ENCODE measurements around the gene PALLD. TPM values are rescaled to one million over a fixed set of nuclear protein-coding genes. Genes with fewer than 3 reads are reported as not detected.

The PALLD gene
- total RNA-seq, 4 donors from 2014 or later: 1,903 to 3,507 (median 2,130) TPM

DNA sequence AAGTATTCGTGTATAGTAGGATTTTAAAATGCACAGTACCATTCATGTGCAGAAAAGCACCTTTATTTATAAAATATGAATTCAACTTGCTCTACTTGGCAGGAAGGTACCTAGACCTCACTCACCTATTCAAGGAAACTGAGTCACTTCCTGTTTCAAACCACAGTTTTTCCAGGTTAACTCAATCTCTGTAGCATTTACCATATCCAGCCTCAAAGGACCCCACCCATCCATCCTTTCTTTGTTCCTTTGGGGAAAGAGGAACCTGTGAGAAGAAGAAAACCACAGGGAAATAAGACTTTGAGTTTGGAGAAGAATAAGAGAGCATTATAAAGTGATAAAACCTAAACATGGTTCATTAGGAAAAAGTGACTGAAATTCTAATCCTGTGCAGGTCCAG is 262.5 kb downstream of the PALLD start:
- intact Hi-C loops (cut with DNase I): no loop called here
- Histone ChIP-seq H3K4me1 (peaks cover 0 to 16% (median 12%) of the 10 kb centered on the region in 4 donors), H3K9me3 (no peaks in the 10 kb centered on the region), H3K27me3 (no peaks in the 10 kb centered on the region), H3K27ac (replicated peaks in 1 of 4) (no peak overlapping the region), H3K4me3 (no peak overlapping the region), H3K36me3 (no peaks in the 10 kb centered on the region)
- no peak for TF ChIP-seq POLR2A (IDR thresholded peaks at IDR 0.05; ENCODE audit: low read depth)
- TF ChIP-seq POLR2AphosphoS5 (IDR thresholded peaks at IDR 0.05): no peak
- TF ChIP-seq, protein P1, sequence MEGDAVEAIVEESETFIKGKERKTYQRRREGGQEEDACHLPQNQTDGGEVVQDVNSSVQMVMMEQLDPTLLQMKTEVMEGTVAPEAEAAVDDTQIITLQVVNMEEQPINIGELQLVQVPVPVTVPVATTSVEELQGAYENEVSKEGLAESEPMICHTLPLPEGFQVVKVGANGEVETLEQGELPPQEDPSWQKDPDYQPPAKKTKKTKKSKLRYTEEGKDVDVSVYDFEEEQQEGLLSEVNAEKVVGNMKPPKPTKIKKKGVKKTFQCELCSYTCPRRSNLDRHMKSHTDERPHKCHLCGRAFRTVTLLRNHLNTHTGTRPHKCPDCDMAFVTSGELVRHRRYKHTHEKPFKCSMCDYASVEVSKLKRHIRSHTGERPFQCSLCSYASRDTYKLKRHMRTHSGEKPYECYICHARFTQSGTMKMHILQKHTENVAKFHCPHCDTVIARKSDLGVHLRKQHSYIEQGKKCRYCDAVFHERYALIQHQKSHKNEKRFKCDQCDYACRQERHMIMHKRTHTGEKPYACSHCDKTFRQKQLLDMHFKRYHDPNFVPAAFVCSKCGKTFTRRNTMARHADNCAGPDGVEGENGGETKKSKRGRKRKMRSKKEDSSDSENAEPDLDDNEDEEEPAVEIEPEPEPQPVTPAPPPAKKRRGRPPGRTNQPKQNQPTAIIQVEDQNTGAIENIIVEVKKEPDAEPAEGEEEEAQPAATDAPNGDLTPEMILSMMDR (IDR thresholded peaks at IDR 0.05): no peak
- no peak for TF ChIP-seq EP300 (IDR thresholded peaks at IDR 0.05)
- no peak for DNase-seq (ENCODE audit: extremely low spot score)
- 100% methylated on average over 1 of the region's 1 CpG for WGBS

DNA sequence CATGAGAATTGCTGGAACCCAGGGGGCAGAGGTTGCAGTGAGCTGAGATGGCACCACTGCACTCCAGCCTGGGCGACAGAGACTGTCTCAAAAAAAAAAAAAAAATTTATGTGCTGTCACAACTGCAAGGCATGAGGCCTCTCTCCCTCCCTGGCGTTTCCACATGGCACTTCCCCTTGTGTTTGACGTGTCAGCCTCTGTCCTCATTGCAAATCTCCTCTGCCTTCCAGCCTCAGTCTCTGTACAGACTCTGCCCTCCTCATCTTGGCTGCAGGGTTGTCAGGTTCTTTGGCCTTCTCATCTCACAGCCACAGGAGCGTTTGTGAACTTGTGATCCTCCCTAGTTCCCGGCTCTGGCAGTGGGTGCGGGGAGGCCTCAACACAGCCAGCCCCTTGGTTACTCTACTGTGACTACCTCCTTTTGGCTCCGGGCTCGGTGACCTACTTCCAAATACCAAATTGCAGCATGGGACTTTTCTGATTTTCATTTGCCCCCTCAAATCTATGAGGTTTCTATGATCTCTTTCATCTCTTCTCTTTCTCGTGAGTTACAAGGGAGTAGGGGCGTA is 263.2 kb downstream of the PALLD start:
- no peak for TF ChIP-seq POLR2A (IDR thresholded peaks at IDR 0.05; ENCODE audit: low read depth)
- no peak for TF ChIP-seq EP300 (IDR thresholded peaks at IDR 0.05)
- no peak for TF ChIP-seq POLR2AphosphoS5 (IDR thresholded peaks at IDR 0.05)
- TF ChIP-seq, protein P1 (IDR thresholded peaks at IDR 0.05): no peak
- Histone ChIP-seq H3K36me3 (no peaks in the 10 kb centered on the region), H3K4me1 (peaks cover 3 to 16% (median 14%) of the 10 kb centered on the region in 4 donors), H3K4me3 (no peak overlapping the region), H3K27me3 (no peaks in the 10 kb centered on the region), H3K9me3 (no peaks in the 10 kb centered on the region), H3K27ac (replicated peaks in 1 of 4) (no peak overlapping the region)
- 88% methylated on average over 9 of the region's 10 CpGs for WGBS
- intact Hi-C loops (cut with DNase I): no loop called here
- no peak for DNase-seq (ENCODE audit: extremely low spot score)

DNA sequence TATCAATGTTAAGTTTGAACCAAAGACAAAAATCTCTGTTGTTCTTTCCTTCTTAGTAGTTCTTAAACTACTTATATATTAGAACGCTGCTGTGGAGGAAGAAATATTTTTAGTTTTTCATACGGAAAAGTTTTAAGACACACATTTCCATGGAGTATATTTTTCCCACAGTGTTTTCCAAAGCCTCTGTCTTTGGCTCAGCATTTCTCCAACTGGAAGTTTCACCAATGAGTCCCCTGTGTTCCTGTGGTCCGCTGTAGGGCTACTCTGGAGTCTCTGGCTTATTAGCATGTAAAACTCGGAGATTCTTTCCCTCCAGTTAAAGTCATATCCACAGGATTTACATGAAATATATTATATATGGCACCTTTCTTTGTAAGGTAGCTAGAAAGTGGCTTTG is 264.2 kb downstream of the PALLD start:
- TF ChIP-seq POLR2AphosphoS5 (IDR thresholded peaks at IDR 0.05): no peak
- TF ChIP-seq, protein P1 (IDR thresholded peaks at IDR 0.05): no peak
- no peak for TF ChIP-seq POLR2A (IDR thresholded peaks at IDR 0.05; ENCODE audit: low read depth)
- no peak for TF ChIP-seq EP300 (IDR thresholded peaks at IDR 0.05)
- Histone ChIP-seq H3K27me3 (no peaks in the 10 kb centered on the region), H3K27ac (replicated peaks in 1 of 4) (no peak overlapping the region), H3K9me3 (no peaks in the 10 kb centered on the region), H3K4me3 (no peak overlapping the region), H3K36me3 (no peaks in the 10 kb centered on the region), H3K4me1 (peaks cover 11 to 27% (median 24%) of the 10 kb centered on the region in 4 donors)
- intact Hi-C loops (cut with DNase I): no loop called here
- WGBS: 94% methylated on average over 4 of the region's 4 CpGs
- no peak for DNase-seq (ENCODE audit: extremely low spot score)

DNA sequence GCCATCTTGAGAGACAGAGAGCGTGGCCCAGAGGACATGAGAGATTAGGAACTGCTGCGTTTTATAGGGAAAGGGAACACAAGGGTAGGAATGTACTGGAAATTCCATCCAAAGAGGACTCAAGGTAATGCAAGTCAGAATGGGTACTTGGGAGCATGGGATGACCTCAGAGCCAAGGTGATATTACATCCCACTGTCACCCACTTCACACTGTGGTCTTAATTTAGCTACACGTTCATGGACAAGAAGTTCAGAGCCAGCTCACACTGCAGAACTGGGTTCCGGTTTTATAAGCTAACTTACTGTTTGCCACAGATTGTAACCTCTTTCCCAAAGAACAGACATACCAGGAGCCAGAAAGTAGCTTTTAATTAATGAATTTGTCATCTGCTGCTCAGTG is 268.5 kb downstream of the PALLD start:
- Histone ChIP-seq H3K27ac (replicated peaks in 1 of 4) (peak overlapping the region in 2 of 4 donors; percentile 32 to 49), H3K9me3 (no peaks in the 10 kb centered on the region), H3K27me3 (no peaks in the 10 kb centered on the region), H3K36me3 (no peaks in the 10 kb centered on the region), H3K4me1 (peaks cover 30 to 40% (median 33%) of the 10 kb centered on the region in 4 donors), H3K4me3 (no peak overlapping the region)
- intact Hi-C loops (cut with DNase I): no loop called here
- TF ChIP-seq EP300 (IDR thresholded peaks at IDR 0.05) (no peak), POLR2AphosphoS5 (IDR thresholded peaks at IDR 0.05) (no peak), POLR2A (IDR thresholded peaks at IDR 0.05; ENCODE audit: low read depth) (no peak)
- TF ChIP-seq, protein P1 (IDR thresholded peaks at IDR 0.05): no peak
- DNase-seq (ENCODE audit: extremely low spot score): no peak
- 91% methylated on average over 4 of the region's 4 CpGs for WGBS

DNA sequence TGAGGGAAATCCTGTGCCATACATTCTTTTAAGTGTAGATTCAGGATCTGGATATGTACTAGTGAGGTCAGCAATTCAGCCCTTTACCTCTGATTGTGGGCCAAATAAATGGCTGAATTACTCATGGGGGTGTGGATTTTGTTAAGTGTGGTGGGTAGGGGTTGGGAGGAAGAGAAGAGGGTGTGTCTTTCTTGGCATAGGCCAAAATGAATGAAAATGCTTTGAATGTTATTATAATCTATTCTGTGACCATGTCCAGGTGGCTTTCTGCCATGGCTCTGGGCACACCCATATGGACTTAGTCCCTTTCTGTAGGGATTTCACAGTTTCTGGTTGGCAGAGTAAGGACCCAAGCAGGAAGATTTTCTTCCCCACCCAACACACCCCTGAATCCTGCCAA is 268.9 kb downstream of the PALLD start:
- Histone ChIP-seq H3K9me3 (no peaks in the 10 kb centered on the region), H3K4me1 (peaks cover 30 to 41% (median 35%) of the 10 kb centered on the region in 4 donors), H3K27me3 (no peaks in the 10 kb centered on the region), H3K4me3 (no peak overlapping the region), H3K27ac (replicated peaks in 1 of 4) (peak overlapping the region in 3 of 4 donors; percentile 32 to 49 (median 32)), H3K36me3 (no peaks in the 10 kb centered on the region)
- TF ChIP-seq POLR2AphosphoS5 (IDR thresholded peaks at IDR 0.05): no peak
- no peak for TF ChIP-seq POLR2A (IDR thresholded peaks at IDR 0.05; ENCODE audit: low read depth)
- no peak for TF ChIP-seq EP300 (IDR thresholded peaks at IDR 0.05)
- TF ChIP-seq, protein P1 (IDR thresholded peaks at IDR 0.05): no peak
- no peak for DNase-seq (ENCODE audit: extremely low spot score)
- intact Hi-C loops (cut with DNase I): no loop called here
